HUES64 (cell line): ENCODE measurements around the gene FRMD3.
A peak's percentile ranks its signal among the peaks of the same experiment; 100 is the strongest.

Experiments used
- H3K27ac ChIP-seq: 2 replicates; pipeline ENCODE4 v1.7.0; 2013; ENCODE audit warnings: low read depth, low read length, inconsistent platforms
- H3K27me3 ChIP-seq: 2 replicates; pipeline ENCODE4 v1.6.1; 2013; ENCODE audit warnings: mild to moderate bottlenecking, low read length; ENCODE audit not compliant: insufficient read depth
- H3K36me3 ChIP-seq: 2 replicates; pipeline ENCODE4 v1.6.1; 2013; ENCODE audit warnings: mild to moderate bottlenecking, low read length; ENCODE audit not compliant: insufficient read depth
- H3K4me1 ChIP-seq: 2 replicates; pipeline ENCODE4 v1.6.1; 2013; ENCODE audit warnings: mild to moderate bottlenecking, low read length, moderate library complexity; ENCODE audit not compliant: insufficient read depth
- H3K4me3 ChIP-seq: 2 replicates; pipeline ENCODE4 v1.5.1; 2013; ENCODE audit warnings: mild to moderate bottlenecking, low read length, moderate library complexity
- H3K9ac ChIP-seq: 2 replicates; pipeline ENCODE4 v1.6.1; 2013; ENCODE audit warnings: mild to moderate bottlenecking, low read depth, low read length
- H3K9me3 ChIP-seq: 2 replicates; pipeline ENCODE4 v1.6.1; 2013; ENCODE audit warnings: low read depth, low read length; ENCODE audit not compliant: insufficient read depth
- WGBS: fragments of 150-250, 120-280 bp; methylation state at CpG from one replicate; pipeline ENCODE4 v1.1.7; 2013; ENCODE audit warnings: missing lambda C conversion rate; 5-methylcytosine and 5-hydroxymethylcytosine counted together

Gene FRMD3

GRCh38 chr9:83433846-83434245 is 104.4 kb downstream of the FRMD3 start:
- no peaks in the 10 kb centered on the region for H3K36me3 ChIP-seq
- no peak overlapping the region for H3K9ac ChIP-seq
- no peaks in the 10 kb centered on the region for H3K27me3 ChIP-seq
- H3K27ac ChIP-seq = no peak overlapping the region
- peaks cover 3% of the 10 kb centered on the region; the same call in 1 of the 2 replicates for H3K4me1 ChIP-seq
- H3K4me3 ChIP-seq = no peak overlapping the region
- WGBS = 95% methylated on average over 1 of the region's 1 CpG
- no peaks in the 10 kb centered on the region for H3K9me3 ChIP-seq

- WGBS = 100% methylated on average over 2 of the region's 2 CpGs
Measured at GRCh38 chr9:83432877-83433550, 105.2 kb downstream of the FRMD3 start.

GRCh38 chr9:83432104-83432627 is 106.0 kb downstream of the FRMD3 start:
- WGBS = 61% methylated on average over 6 of the region's 6 CpGs
- peak overlapping the region; percentile 10; the same call in 1 of the 2 replicates for H3K27ac ChIP-seq

More at GRCh38 chr9:83432877-83433550, 105.2 kb downstream of the FRMD3 start:
- H3K9me3 ChIP-seq = no peaks in the 10 kb centered on the region
- no peak overlapping the region for H3K4me3 ChIP-seq
- no peak overlapping the region; the same call in 1 of the 2 replicates for H3K27ac ChIP-seq
- peaks cover 3% of the 10 kb centered on the region; the same call in 1 of the 2 replicates for H3K4me1 ChIP-seq
- no peaks in the 10 kb centered on the region for H3K27me3 ChIP-seq
- no peak overlapping the region for H3K9ac ChIP-seq
- no peaks in the 10 kb centered on the region for H3K36me3 ChIP-seq

GRCh38 chr9:83431101-83432060 is 106.8 kb downstream of the FRMD3 start:
- Histone ChIP-seq H3K4me1 (peaks cover 3% of the 10 kb centered on the region; the same call in 1 of the 2 replicates), H3K36me3 (no peaks in the 10 kb centered on the region), H3K4me3 (no peak overlapping the region), H3K27me3 (no peaks in the 10 kb centered on the region), H3K27ac (peak overlapping the region; percentile 10; the same call in 1 of the 2 replicates), H3K9me3 (no peaks in the 10 kb centered on the region), H3K9ac (no peak overlapping the region)
- 95% methylated on average over 6 of the region's 7 CpGs for WGBS

More at GRCh38 chr9:83432104-83432627, 106.0 kb downstream of the FRMD3 start:
- H3K36me3 ChIP-seq = no peaks in the 10 kb centered on the region
- H3K9me3 ChIP-seq = no peaks in the 10 kb centered on the region
- H3K4me1 ChIP-seq = peaks cover 3% of the 10 kb centered on the region; the same call in 1 of the 2 replicates
- H3K4me3 ChIP-seq = no peak overlapping the region
- H3K27me3 ChIP-seq = no peaks in the 10 kb centered on the region
- H3K9ac ChIP-seq = no peak overlapping the region

GRCh38 chr9:83430681-83431080 is 107.5 kb downstream of the FRMD3 start:
- no peak overlapping the region for H3K9ac ChIP-seq
- H3K4me1 ChIP-seq = peaks cover 3% of the 10 kb centered on the region; the same call in 1 of the 2 replicates
- 93% methylated on average over 4 of the region's 4 CpGs for WGBS
- H3K9me3 ChIP-seq = no peaks in the 10 kb centered on the region
- no peaks in the 10 kb centered on the region for H3K27me3 ChIP-seq
- no peak overlapping the region for H3K4me3 ChIP-seq
- no peak overlapping the region for H3K27ac ChIP-seq
- no peaks in the 10 kb centered on the region for H3K36me3 ChIP-seq

- no peak overlapping the region for H3K4me3 ChIP-seq
- no peak overlapping the region for H3K9ac ChIP-seq
- H3K27ac ChIP-seq = no peak overlapping the region
- peaks cover 3% of the 10 kb centered on the region; the same call in 1 of the 2 replicates for H3K4me1 ChIP-seq
- H3K36me3 ChIP-seq = no peaks in the 10 kb centered on the region
- H3K27me3 ChIP-seq = no peaks in the 10 kb centered on the region
- 86% methylated on average over 3 of the region's 3 CpGs for WGBS
- no peaks in the 10 kb centered on the region for H3K9me3 ChIP-seq
Measured at GRCh38 chr9:83429229-83429628, 109.0 kb downstream of the FRMD3 start.

- H3K4me1 ChIP-seq = no peaks in the 10 kb centered on the region
- H3K9ac ChIP-seq = no peak overlapping the region
- H3K4me3 ChIP-seq = no peak overlapping the region
- WGBS = 93% methylated on average over 4 of the region's 4 CpGs
- no peaks in the 10 kb centered on the region for H3K27me3 ChIP-seq
- no peak overlapping the region for H3K27ac ChIP-seq
- no peaks in the 10 kb centered on the region for H3K9me3 ChIP-seq
- H3K36me3 ChIP-seq = no peaks in the 10 kb centered on the region
Measured at GRCh38 chr9:83425240-83425639, 113.0 kb downstream of the FRMD3 start.

- H3K4me3 ChIP-seq = no peak overlapping the region
- H3K36me3 ChIP-seq = no peaks in the 10 kb centered on the region
- WGBS = 86% methylated on average over 2 of the region's 2 CpGs
- H3K27ac ChIP-seq = no peak overlapping the region
- H3K27me3 ChIP-seq = no peaks in the 10 kb centered on the region
- H3K9me3 ChIP-seq = no peaks in the 10 kb centered on the region
- no peak overlapping the region for H3K9ac ChIP-seq
- no peaks in the 10 kb centered on the region for H3K4me1 ChIP-seq
Measured at GRCh38 chr9:83424831-83425230, 113.4 kb downstream of the FRMD3 start.

GRCh38 chr9:83423815-83424707 is 114.1 kb downstream of the FRMD3 start:
- H3K4me3 ChIP-seq = no peak overlapping the region
- H3K36me3 ChIP-seq = no peaks in the 10 kb centered on the region
- H3K27me3 ChIP-seq = no peaks in the 10 kb centered on the region
- H3K4me1 ChIP-seq = no peaks in the 10 kb centered on the region
- 90% methylated on average over 14 of the region's 14 CpGs for WGBS
- no peak overlapping the region for H3K27ac ChIP-seq
- H3K9ac ChIP-seq = no peak overlapping the region
- H3K9me3 ChIP-seq = no peaks in the 10 kb centered on the region

- H3K27me3 ChIP-seq = no peaks in the 10 kb centered on the region
- no peak overlapping the region for H3K9ac ChIP-seq
- no peak overlapping the region for H3K27ac ChIP-seq
- H3K9me3 ChIP-seq = no peaks in the 10 kb centered on the region
- no peaks in the 10 kb centered on the region for H3K4me1 ChIP-seq
- H3K36me3 ChIP-seq = no peaks in the 10 kb centered on the region
- no peak overlapping the region for H3K4me3 ChIP-seq
- WGBS = 95% methylated on average over 2 of the region's 3 CpGs
Measured at GRCh38 chr9:83422527-83422926, 115.7 kb downstream of the FRMD3 start.
